Measurements from ENCODE around the gene UBE2H.

GRCh38 chr7:129798616-129799349 lies 154.0 kb downstream of the UBE2H start:
- TF ChIP-seq, protein P1, sequence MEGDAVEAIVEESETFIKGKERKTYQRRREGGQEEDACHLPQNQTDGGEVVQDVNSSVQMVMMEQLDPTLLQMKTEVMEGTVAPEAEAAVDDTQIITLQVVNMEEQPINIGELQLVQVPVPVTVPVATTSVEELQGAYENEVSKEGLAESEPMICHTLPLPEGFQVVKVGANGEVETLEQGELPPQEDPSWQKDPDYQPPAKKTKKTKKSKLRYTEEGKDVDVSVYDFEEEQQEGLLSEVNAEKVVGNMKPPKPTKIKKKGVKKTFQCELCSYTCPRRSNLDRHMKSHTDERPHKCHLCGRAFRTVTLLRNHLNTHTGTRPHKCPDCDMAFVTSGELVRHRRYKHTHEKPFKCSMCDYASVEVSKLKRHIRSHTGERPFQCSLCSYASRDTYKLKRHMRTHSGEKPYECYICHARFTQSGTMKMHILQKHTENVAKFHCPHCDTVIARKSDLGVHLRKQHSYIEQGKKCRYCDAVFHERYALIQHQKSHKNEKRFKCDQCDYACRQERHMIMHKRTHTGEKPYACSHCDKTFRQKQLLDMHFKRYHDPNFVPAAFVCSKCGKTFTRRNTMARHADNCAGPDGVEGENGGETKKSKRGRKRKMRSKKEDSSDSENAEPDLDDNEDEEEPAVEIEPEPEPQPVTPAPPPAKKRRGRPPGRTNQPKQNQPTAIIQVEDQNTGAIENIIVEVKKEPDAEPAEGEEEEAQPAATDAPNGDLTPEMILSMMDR (IDR thresholded peaks at IDR 0.05): no peak
- TF ChIP-seq POLR2AphosphoS5 (IDR thresholded peaks at IDR 0.05; ENCODE audit: insufficient read depth in 1 of 2, low read depth in 1 of 2): no peak
- TF ChIP-seq POLR2A (IDR thresholded peaks at IDR 0.05): no peak
